HL-60 (cell line): ENCODE measurements around the gene FOXL3.

Experiments
- CTCF ChIP-seq: IDR thresholded peaks from one replicate; pipeline ENCODE4 v1.5.1; 2011; ENCODE audit warnings: low read length, control low read depth, inconsistent platforms; ENCODE audit not compliant: insufficient read depth
- SPI1 ChIP-seq: IDR thresholded peaks from 2 replicates; pipeline ENCODE4 v1.6.1; 2012; ENCODE audit warnings: low read depth, mild to moderate bottlenecking, borderline replicate concordance

- TF ChIP-seq SPI1 (no peak), CTCF (no peak)
These were observed 17.8 kb upstream of the FOXL3 start for GRCh38 chr7:272108-272615.
